RPMI8226 (cell line): ENCODE results near the gene GALNS.
A peak's percentile ranks its signal among the peaks of the same experiment; 100 is the strongest.
"Not testable (repeated sequence)": the region's sequence is repeated elsewhere in the genome, so short reads cannot be mapped to it uniquely, and the experiment has no call there.

Source experiments
- DNase-seq: peaks from one replicate; pipeline ENCODE4 v3.0.0-alpha.2; 2015

The GALNS gene

GRCh38 chr16:88799569-88800276 lies 57.0 kb downstream of the GALNS start:
- DNase-seq, result no peak

GRCh38 chr16:88798772-88799455 lies 57.8 kb downstream of the GALNS start:
- DNase-seq, result no peak

DNA sequence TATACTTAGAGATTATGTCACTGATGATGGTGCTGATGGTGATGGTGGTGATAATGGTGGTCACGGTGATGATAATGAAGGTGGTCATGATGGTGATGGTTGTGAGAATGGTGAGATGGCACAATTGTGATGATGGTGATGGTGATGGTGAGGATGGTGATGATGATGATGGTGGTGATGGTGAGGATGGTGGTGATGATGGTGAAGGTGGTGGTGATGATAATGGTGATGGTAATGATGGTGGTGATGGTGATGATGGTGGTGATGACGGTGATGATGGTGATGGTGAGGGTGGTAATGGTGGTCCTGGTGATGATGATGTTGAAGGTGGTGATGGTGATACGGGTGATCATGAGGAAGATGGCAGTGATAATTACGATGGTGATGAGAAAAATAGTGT lies 58.7 kb downstream of the GALNS start:
- no peak for DNase-seq

GRCh38 chr16:88796278-88796677 lies 60.5 kb downstream of the GALNS start:
- DNase-seq, result no peak

DNA sequence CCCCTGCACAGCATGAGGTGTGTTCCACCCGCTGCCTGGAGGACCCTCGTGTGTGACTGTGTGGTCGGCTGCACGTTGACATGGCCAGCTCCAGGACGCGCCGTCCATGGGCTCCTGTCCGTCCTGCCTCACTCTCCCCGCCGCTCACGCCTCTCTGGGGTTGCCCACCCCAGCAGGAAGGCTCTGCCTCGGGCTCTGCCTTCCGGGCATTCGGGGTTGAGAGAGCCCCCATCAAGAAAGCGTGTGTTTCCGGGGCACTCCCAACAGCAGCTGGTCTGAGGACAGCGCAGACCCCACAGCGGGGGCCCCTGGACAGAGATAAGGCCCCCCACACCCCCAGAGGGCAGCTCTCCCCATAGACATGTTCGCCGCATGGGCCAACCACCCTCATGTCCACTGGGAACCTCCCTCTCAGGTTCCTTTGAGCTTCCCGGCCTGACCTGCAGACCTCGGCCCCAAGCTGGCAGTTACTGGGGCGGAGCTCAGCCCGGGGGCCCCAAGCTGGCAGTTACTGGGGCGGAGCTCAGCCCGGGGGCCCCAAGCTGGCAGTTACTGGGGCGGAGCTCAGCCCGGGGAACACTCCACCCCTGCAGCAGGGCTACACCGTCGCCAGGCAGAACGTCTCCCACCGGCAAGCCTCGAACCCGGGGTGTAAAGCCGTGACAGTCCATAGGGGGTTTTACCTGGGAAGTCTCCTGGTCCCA lies 63.3 kb downstream of the GALNS start:
- no peak for DNase-seq

DNA sequence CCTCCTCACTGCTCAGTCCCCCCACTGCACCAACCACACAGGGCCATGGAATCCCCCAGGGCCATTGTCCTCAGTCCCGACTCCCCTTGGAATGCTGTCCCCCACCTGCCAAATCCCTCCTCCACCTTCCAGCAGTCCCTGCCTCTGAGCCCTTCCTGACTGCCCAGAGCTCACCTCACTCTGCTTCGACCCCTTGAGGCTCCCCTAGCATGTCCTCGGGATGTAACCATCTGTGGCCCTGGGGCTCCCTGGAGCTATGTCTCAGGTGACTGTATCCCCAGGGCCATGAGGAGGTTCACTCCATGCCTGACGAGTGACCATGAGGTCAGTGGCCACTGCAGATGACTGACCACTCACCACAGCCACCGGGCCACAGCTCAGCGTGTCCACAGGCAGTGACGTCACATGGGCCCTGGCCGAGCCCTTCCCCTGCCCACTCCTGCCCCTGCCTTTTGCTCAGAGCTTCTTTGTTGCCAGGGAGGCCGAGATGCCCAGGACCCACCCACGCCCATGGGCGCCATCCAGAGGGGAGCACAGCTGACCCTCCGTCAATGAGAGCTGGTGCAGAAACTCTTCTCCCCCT lies 64.0 kb downstream of the GALNS start:
- no peak for DNase-seq

GRCh38 chr16:88792078-88792550 lies 64.6 kb downstream of the GALNS start:
- DNase-seq, result no peak

DNA sequence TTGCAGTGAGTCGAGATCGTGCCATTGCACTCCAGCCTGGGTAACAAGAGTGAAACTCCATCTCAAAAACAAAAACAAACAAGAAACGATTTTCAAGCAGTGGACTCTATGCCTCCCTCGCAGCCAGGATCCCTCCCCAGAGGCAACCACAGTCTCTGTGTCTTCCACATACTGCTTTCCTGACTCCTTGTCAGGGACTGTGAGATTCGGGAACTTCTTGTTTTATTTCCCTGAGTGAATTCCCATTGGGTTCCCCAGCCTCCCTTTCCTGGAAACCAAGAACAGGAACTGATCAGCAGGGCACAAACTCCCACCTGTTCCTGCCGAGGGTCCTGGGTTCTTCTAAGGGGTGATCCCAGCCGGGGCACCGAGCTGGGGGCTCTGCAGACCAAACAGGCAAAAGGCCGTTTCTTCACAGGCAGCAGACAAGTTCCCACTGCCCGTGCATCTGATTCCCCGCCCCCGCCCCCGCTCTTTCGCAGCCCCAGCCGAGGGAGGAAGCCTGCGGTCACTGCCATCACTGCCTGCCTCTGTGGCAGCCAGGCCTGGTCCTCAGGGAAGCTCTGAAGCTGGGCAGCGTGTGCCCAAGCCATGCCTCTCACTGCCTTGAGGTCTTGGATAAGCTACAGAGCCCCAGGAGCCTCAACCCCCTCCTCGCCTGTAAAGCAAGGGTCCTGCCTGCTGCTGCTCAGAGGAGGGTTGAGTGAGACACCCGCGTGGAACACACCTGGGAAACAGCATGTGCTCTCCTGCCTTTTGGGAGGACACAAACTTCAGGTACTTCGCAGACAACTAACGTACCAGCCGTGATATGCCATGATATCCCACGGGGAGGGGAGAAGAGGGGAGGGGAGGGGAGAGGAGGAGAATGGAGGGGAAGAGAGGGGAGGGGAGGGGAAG lies 66.2 kb downstream of the GALNS start:
- peak; percentile 49 for DNase-seq

- no peak for DNase-seq
These were observed 67.2 kb downstream of the GALNS start for GRCh38 chr16:88789594-88789993.

DNA sequence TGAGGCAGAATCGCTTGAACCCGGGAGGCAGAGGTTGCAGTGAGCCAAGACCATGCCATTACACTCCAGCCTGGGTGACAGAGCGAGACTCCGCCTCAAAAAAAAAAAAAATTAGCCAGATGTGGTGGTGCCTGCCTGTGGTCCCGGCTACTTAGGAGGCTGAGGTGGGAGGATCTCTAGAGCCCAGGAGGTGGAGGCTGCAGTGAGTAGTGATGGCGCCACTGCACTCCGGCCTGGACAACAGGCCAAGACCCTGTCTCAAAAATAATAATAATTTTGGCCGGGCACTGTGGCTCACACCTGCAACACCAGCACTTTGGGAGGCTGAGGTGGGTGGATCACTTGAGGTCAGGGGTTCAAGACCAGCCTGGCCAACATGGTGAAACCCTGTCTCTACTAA lies 68.0 kb downstream of the GALNS start:
- not testable (repeated sequence) for DNase-seq

- DNase-seq, result no peak
These were observed 69.0 kb downstream of the GALNS start for GRCh38 chr16:88787579-88788314.

- DNase-seq, result peak; percentile 76
These were observed 71.4 kb downstream of the GALNS start, which contains the start of gene PIEZO1 for GRCh38 chr16:88785106-88785924. Gene PIEZO1, minus strand, starts transcription at chr16:88785220. Its CDS starts 256 bp downstream, at chr16:88784964.

- DNase-seq, result no peak
These were observed 72.0 kb downstream of the GALNS start for GRCh38 chr16:88784856-88785105.

GRCh38 chr16:88784074-88784855 lies 72.5 kb downstream of the GALNS start:
- peak; percentile 65 for DNase-seq

- peak; percentile 43 for DNase-seq
These were observed 73.2 kb downstream of the GALNS start for GRCh38 chr16:88783391-88784073.

DNA sequence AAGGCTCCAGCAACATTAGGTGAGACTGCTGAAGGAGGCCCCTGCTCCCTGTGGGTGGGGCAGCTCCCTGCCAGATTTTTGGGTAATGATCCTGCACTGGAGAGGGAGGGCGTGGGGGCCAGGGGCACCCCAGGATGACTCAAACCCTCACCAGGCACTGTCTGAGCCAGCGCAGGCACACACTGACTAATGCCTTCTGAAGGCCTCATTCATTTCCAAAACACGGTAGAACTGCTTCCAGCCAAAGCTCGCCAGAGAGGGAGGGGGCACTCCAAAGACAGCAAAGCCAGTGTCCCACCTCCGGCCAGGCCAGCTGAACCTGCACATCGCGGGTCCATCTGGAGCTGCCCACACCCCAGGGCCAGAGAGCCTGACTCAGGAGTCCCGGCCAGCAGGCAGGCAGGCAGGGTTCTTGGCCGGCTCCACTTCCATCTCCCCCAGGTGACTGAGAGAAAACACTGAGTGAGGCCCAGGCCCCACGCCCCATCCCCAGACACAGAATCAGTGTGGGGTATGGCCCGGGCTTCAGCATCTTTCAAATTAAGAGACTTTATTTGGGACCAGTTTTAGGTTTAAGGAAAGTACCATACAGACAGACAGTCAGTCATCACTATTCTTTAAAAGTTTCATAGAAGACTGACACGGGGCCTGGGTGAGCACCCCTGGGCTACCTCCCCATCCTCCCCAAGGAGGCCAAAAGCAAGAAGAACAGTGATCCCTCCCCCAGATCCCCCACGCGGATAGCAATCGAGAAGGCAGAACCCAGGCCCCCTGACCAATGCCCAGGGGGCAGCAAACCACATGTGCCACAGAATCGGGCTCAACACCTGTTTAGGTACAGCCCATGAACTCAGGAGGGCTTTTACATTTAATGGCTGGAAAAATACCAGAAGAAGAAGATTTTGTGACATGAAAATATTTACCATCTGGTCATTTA lies 74.0 kb downstream of the GALNS start:
- DNase-seq, result peak; percentile 44

DNA sequence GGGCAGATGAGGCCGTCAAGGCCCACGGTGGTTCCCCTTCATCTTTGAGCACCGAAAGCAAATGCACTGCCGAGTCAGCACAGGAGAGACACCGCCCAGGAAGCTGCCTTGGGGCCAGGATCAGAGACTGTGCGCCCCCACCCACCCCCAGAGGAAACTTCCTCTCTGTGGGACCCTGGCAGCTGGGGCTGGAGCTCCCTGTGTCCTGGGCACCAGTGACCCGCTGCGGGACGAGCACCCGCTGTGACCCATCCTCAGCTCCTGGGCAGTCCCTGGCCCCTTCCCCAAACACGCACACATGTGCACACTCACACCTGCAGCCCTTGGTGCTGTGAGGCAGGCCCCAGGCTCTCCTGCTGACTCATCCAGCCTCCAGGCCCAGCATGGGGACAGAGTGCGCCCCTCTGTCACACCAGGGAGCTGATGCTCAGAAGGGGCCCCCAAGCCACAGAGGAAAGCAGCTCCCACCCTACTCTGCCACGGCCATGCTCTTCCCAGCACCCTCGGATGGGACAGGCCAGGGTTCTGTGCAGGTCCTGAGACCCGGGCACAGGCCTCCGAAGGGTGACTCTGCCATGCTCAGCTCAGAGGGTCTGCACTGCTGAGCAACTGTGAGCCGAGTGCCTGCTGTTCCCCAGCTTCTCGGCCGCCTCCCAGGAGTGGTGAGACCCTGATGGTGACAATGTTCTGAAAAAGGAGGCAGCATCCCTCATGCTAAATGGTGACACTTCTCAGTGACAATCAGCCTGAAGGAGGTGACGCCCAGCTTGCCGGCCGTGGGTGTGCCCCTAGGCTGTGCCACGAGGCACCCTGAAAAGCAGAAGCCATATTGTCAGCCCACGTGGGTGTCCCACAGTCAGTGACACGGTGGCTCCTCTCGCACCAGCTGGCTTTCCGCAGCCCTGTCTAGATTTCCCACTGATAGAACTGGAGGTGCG lies 75.3 kb downstream of the GALNS start:
- peak; percentile 83 for DNase-seq
